Astrocyte of the hippocampus (primary cell): ENCODE data around the gene PICK1.
"Not testable (repeated sequence)": the region's sequence is repeated elsewhere in the genome, so short reads cannot be mapped to it uniquely, and the experiment has no call there.

ENCODE experiments used
- DNase-seq: peaks from one replicate; pipeline ENCODE4 v3.0.0; 2011; ENCODE audit warnings: low read depth, low spot score

The PICK1 gene

GRCh38 chr22:38074181-38075104, 17.2 kb downstream of the PICK1 start:
- peak; percentile 71 for DNase-seq

- DNase-seq = no peak
These were observed 18.1 kb downstream of the PICK1 start for GRCh38 chr22:38075105-38075825.

GRCh38 chr22:38075961-38076360, 18.8 kb downstream of the PICK1 start:
- DNase-seq = no peak

DNA sequence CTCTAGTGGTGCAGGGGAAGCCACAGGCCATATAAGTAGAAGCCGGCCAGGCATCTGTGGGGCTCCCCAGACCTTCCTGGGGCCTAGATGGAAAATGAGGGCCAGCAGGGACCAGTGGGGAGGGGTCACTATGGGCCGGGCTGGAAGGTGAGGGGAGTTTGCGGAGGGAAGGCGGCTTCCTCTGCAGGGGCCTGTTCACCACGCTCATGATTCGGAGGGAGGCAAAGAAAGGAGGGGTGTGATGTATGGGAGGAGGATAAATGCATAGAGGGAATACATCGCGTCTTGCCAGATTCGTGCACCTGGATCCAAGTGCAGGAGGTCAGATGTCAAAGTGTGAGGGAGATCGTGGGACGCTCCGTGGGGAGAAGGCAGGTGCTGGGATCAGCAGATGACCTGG, 19.9 kb downstream of the PICK1 start:
- no peak for DNase-seq

GRCh38 chr22:38077595-38077994, 20.4 kb downstream of the PICK1 start:
- DNase-seq = no peak

- no peak for DNase-seq
These were observed 21.0 kb downstream of the PICK1 start for GRCh38 chr22:38078046-38078840.

DNA sequence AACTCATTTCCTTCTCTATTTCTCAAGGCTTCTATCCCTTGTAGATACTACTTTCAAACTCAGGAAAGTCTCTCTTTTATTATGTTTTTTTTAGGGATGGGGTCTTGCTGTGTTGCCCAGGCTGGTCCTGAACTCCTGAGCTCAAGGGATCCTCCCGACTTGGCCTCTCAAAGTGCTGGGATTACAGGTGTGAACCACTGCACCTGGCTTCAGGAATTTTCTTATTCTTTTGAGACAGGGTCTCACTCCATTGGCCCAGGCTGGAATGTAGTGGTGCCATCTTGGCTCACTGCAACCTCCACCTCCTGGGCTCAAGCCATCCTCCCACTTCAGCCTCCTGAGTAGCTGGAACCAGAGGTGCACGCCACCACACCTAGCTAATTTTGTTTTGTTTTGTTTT, 22.0 kb downstream of the PICK1 start:
- DNase-seq = not testable (repeated sequence)

DNA sequence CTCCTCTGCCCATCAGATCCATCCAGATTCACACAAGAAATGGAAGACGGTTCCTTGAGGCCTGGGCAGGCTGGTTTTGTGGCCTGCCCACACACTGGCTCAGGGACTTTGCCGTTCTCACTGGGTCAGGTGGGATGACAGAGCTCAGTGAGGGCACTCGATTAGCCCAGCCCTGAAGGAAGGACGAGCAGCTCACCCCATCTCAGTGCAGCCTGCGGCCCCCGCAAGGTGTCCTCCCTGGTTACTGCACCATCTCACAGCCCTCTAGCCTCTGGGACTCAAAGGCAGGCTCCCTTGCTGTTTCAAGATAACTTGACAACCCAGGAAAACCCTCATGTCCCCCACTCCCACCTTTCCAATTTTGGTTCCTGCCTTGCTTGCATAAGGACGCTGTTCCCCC, 22.6 kb downstream of the PICK1 start:
- DNase-seq = no peak

DNA sequence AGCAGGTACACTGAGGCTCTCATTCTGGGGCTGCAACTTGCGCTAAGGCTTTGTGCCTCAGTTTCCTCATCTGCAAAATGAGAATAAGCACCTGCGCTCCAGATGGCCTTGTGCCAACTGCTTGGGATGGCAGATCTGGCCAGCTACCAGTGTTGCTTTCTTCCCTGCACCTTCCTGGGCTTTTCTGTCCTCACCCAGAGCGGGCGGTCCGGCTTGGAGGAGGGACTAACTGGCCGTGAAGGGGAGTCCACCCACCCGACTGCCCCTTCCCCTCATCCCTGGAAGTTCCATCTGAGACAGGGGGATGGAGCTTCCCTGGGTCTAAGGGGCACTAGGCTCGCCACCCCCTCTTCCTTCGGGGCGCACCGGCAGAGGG, 23.3 kb downstream of the PICK1 start:
- DNase-seq = no peak

- peak; percentile 64 for DNase-seq
These were observed 23.8 kb downstream of the PICK1 start for GRCh38 chr22:38080850-38081635.

- no peak for DNase-seq
These were observed 24.4 kb downstream of the PICK1 start for GRCh38 chr22:38081636-38081940.

- DNase-seq = no peak
These were observed 25.0 kb downstream of the PICK1 start for GRCh38 chr22:38081941-38082828.

GRCh38 chr22:38082986-38083710, 25.9 kb downstream of the PICK1 start:
- DNase-seq = no peak

- DNase-seq = peak; percentile 36
These were observed 26.9 kb downstream of the PICK1 start, which contains the start of gene SLC16A8 for GRCh38 chr22:38083931-38084631. Gene SLC16A8, minus strand, starts transcription at chr22:38084184. Its CDS starts 1,311 bp downstream, at chr22:38082873.

DNA sequence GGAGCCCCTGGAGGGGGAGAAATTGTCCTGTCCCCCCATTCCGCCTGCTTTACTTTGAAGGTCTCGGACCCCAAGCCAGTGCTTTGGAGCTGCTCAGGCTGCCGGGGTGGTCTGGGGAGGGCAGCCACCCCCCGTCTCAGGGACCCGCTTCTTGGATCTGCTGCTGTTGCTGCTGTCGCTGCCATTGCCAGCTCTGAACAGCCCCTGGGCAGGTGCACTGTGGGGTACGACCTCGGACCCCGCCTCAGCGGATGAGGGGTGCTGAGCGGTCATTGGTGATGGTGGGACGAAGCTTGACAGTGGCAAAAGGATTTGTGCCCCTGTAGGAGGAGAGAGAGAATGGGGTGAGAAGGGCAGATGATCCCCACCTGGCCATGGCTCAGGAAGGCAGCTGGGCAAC, 27.9 kb downstream of the PICK1 start:
- DNase-seq = no peak

DNA sequence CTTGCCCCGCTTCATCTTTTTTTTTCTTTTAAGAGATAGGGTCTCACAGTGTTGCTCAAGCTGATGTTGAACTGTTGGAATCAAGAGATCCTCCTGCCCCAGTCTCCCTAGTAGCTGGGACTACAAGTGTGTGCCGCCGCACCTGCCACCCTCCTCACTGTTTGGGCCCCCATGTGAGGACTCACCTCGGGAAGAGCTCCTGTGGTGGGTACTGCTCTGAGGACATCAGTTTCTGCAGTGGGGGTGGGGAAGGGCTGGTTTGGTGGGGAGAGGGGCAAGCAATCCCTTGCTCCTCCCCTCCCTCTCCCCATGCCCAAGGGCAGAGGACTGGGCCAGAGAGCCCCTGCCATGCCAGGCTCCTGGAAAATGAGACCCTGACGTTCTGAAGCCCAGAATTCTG, 28.3 kb downstream of the PICK1 start:
- DNase-seq = no peak

DNA sequence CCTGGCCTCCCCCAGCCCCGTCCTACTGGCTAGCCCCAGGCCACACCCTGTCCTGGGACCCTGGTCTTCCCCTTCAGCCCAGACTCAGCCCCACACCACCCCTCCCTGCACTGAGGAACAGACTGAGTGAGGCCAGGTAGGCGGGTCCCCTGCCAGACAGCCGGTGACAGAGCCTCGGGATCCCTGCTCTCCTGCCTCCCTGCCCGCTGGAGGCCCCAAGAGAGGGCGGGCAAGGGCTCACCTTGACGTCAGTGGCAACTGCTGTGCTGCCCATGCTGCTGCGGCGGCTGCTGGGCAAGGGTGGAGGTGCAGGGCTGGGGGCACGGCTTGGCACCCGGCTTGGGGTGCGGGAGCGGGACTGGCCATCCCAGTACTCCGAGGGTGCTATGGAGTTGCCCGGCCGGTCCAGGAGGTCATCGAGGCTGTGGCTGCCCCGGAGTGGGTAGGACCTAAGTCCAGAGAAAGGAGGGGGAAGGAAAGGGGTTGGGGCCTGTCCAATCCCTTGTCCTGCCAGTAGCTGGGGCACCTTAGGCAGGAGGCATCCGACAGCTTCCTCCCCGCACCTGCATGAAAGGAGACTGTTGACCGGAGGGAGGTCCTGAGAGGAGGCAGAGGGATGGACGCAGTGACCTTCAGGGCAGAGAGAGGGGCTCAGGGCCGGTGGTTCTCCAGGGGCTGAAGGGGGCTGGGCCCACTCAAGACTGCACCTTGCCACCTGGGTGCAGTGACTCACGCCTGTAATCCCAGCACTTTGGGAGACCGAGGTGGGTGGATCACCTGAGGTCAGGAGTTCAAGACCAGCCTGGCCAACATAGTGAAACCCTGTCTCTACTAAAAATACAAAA, 29.0 kb downstream of the PICK1 start:
- no peak for DNase-seq

DNA sequence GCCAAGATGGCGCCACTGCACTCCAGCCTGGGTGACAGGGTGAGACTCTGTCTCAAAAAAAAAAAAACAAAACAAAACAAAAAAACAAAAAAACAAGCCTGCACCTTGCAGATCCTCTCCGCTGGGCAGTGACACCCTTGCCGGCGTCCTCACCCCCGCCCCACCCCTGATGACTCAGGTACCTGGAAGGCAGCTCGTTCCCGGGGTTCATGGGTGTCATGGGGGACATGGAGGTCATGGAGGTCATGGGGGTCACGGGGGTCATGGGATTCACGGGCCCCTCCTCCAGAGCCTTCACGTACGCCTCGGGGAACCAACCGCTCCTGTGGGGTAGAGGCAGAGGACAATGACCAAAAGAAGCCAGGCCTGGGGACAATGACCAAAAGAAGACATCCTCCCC, 29.7 kb downstream of the PICK1 start:
- no peak for DNase-seq
